ENCODE data around the gene MSRB3. TPM values are rescaled to one million over a fixed set of nuclear protein-coding genes. Genes with fewer than 3 reads are reported as not detected.

The MSRB3 gene
- total and polyA plus RNA-seq, 2 of the 4 experiments (the other 2 are of a cell fraction), result 31.7 to 35.7 TPM

GRCh38 chr12:65403188-65403587 is 124.7 kb downstream of the MSRB3 start:
- H3K4me1 ChIP-seq (ENCODE audit: control insufficient read depth, insufficient read depth, low read length), result peaks cover 4% of the 10 kb centered on the region; the same call in 1 of the 2 replicates
- no peak overlapping the region for H2AK5ac ChIP-seq (ENCODE audit: low read depth, low read length)
- DNase-seq (no peak), ATAC-seq (ENCODE audit: low read depth) (no peak)
- H3K14ac ChIP-seq (replicated peaks; ENCODE audit: low read depth, low read length), result no peak overlapping the region; the same call in 1 of the 2 replicates
- H4K5ac ChIP-seq (ENCODE audit: low read depth, low read length), result no peak overlapping the region
- TF ChIP-seq USF2 (IDR thresholded peaks at IDR 0.05; ENCODE audit: low read depth, low read length) (no peak), ELK1 (IDR thresholded peaks at IDR 0.05; ENCODE audit: borderline replicate concordance, low read depth, low read length) (no peak), MAZ (IDR thresholded peaks at IDR 0.05; ENCODE audit: borderline replicate concordance, low read depth, low read length) (no peak), CEBPB (IDR thresholded peaks at IDR 0.05; ENCODE audit: low read depth, low read length) (no peak), MXI1 (IDR thresholded peaks at IDR 0.05; ENCODE audit: borderline replicate concordance, low read depth, low read length) (no peak), MAFK (IDR thresholded peaks at IDR 0.05; ENCODE audit: low read depth, low read length) (no peak), RFX5 (IDR thresholded peaks at IDR 0.05; ENCODE audit: low read depth, low read length) (no peak), NFE2L2 (IDR thresholded peaks at IDR 0.05; ENCODE audit: low read depth, low read length) (no peak), CHD1 (IDR thresholded peaks at IDR 0.05; ENCODE audit: low read depth, low read length) (no peak), FOS (IDR thresholded peaks at IDR 0.05; ENCODE audit: low read depth, low read length) (no peak), POLR2A (IDR thresholded peaks at IDR 0.05; ENCODE audit: low read depth, low read length) (no peak), CTCF (conservative IDR thresholded peaks at IDR 0.05; ENCODE audit: low read depth, low read length) (no peak), RAD21 (IDR thresholded peaks at IDR 0.05; ENCODE audit: low read length) (no peak)
- H3K4me3 ChIP-seq (ENCODE audit: insufficient read depth, low read depth, low read length), result no peak overlapping the region
- dilution Hi-C loops (cut with HindIII; ENCODE audit: low sequenced_read_pairs, unreplicated experiment), result no loop called here
- H3K18ac ChIP-seq (ENCODE audit: low read depth, low read length), result no peak overlapping the region
- no peak overlapping the region for H2BK20ac ChIP-seq (ENCODE audit: low read depth, low read length)
- H3K27ac ChIP-seq (ENCODE audit: insufficient read depth, low read length), result no peak overlapping the region
- H4K20me1 ChIP-seq (ENCODE audit: insufficient read depth, low read length), result no peaks in the 10 kb centered on the region
- ChIA-PET POLR2A (ENCODE audit: unreplicated experiment) (no interaction called here), CTCF (interaction anchor here (1.2 kb wide), 1 partner anchor 26 kb away, joined by 3 read pairs; no protein-coding TSS in a partner anchor)
- no peak overlapping the region for H3K56ac ChIP-seq (ENCODE audit: extremely low read depth, insufficient read depth, low read length)
- intact Hi-C loops (cut with micrococcal nuclease), result no loop called here
- no peak overlapping the region for H4K91ac ChIP-seq (ENCODE audit: insufficient read depth, low read depth, low read length)
- H3K36me3 ChIP-seq (ENCODE audit: control insufficient read depth, insufficient read depth, low read length), result peaks cover 4% of the 10 kb centered on the region; the same call in 1 of the 2 replicates
- WGBS, 2 experiments (ENCODE audit: extremely low coverage in 2 of 2, insufficient read length in 1 of 2), result 68% methylated on average over 3 of the region's 5 CpGs; no CpG with 5 or more reads in 1 of the 2 experiments
- H3K9ac ChIP-seq (ENCODE audit: low read depth, low read length), result no peak overlapping the region
- H3K4ac ChIP-seq (ENCODE audit: low read depth, low read length), result no peak overlapping the region
- no peak overlapping the region for H2BK120ac ChIP-seq (ENCODE audit: low read depth, low read length)
- no peak overlapping the region for H2AFZ ChIP-seq (replicated peaks; ENCODE audit: low read length, poor library complexity)
- no peak overlapping the region for H4K8ac ChIP-seq (ENCODE audit: low read depth in 2 of 2, low read length in 2 of 2)
- H2AK9ac ChIP-seq (replicated peaks; ENCODE audit: low read depth, low read length, poor library complexity), result no peak overlapping the region
- H3K23ac ChIP-seq (ENCODE audit: low read depth, low read length), result no peak overlapping the region
- H2BK15ac ChIP-seq (ENCODE audit: low read depth, low read length), result no peak overlapping the region
- no TSS peak for BruUV-seq (replicated peaks)
- H2BK5ac ChIP-seq (ENCODE audit: low read depth, low read length, poor library complexity, severe bottlenecking), result no peak overlapping the region
- no peak overlapping the region for H3K4me2 ChIP-seq (ENCODE audit: low read depth, low read length)
- no peaks in the 10 kb centered on the region for H3K27me3 ChIP-seq (ENCODE audit: control insufficient read depth, insufficient read depth, low read length)
- no peaks in the 10 kb centered on the region for H3K9me1 ChIP-seq (ENCODE audit: insufficient read depth, low read length)
- H3K9me3 ChIP-seq (ENCODE audit: control insufficient read depth, insufficient read depth, low read length), result peaks cover 7% of the 10 kb centered on the region
- peaks cover 8 to 18% of the 10 kb centered on the region in 2 experiments for H3K79me1 ChIP-seq (ENCODE audit: low read depth in 1 of 2, low read length in 2 of 2)
- in situ Hi-C loops (cut with MboI; ENCODE audit: low sequenced_read_pairs), result no loop called here

Data from IMR-90 (cell line).